ENCODE results near the gene PLPP1.
"Not testable (repeated sequence)": the region's sequence is repeated elsewhere in the genome, so short reads cannot be mapped to it uniquely, and the experiment has no call there.

PLPP1 gene

GRCh38 chr5:55544341-55544740 is 9.6 kb upstream of the PLPP1 start:
- DNase-seq = no peak

GRCh38 chr5:55541056-55541635 is 6.4 kb upstream of the PLPP1 start:
- no peak for DNase-seq

- DNase-seq = no peak
Measured at GRCh38 chr5:55540525-55540924, 5.8 kb upstream of the PLPP1 start.

- no peak for DNase-seq
Measured at GRCh38 chr5:55540024-55540423, 5.3 kb upstream of the PLPP1 start.

GRCh38 chr5:55538661-55539060 is 3.9 kb upstream of the PLPP1 start:
- no peak for DNase-seq

- DNase-seq = not testable (repeated sequence)
Measured at GRCh38 chr5:55537315-55537714, 2.6 kb upstream of the PLPP1 start.

GRCh38 chr5:55535199-55535905 is 588 bp upstream of the PLPP1 start:
- DNase-seq = no peak

- peak; percentile 64 for DNase-seq
Measured at GRCh38 chr5:55533521-55534435, 986 bp downstream of the PLPP1 start.

- no peak for DNase-seq
Measured at GRCh38 chr5:55530669-55531068, 4.1 kb downstream of the PLPP1 start.

GRCh38 chr5:55524816-55525215 is 9.9 kb downstream of the PLPP1 start:
- no peak for DNase-seq

- no peak for DNase-seq
Measured at GRCh38 chr5:55523293-55523692, 11.5 kb downstream of the PLPP1 start.

- no peak for DNase-seq
Measured at GRCh38 chr5:55521881-55522280, 12.9 kb downstream of the PLPP1 start.

GRCh38 chr5:55520117-55520839 is 14.5 kb downstream of the PLPP1 start:
- DNase-seq = no peak

GRCh38 chr5:55518831-55519390 is 15.9 kb downstream of the PLPP1 start:
- DNase-seq = no peak

GRCh38 chr5:55517804-55518203 is 17.0 kb downstream of the PLPP1 start:
- DNase-seq = no peak

GRCh38 chr5:55511010-55511409 is 23.8 kb downstream of the PLPP1 start:
- DNase-seq = no peak

- no peak for DNase-seq
Measured at GRCh38 chr5:55510523-55510880, 24.3 kb downstream of the PLPP1 start.

- no peak for DNase-seq
Measured at GRCh38 chr5:55509796-55510522, 24.8 kb downstream of the PLPP1 start.

- no peak for DNase-seq
Measured at GRCh38 chr5:55509097-55509496, 25.7 kb downstream of the PLPP1 start.

GRCh38 chr5:55507574-55507973 is 27.2 kb downstream of the PLPP1 start:
- DNase-seq = no peak

- DNase-seq = not testable (repeated sequence)
Measured at GRCh38 chr5:55505711-55506110, 29.1 kb downstream of the PLPP1 start.

- peak; percentile 18 for DNase-seq
Measured at GRCh38 chr5:55503917-55504316, 30.8 kb downstream of the PLPP1 start.

Data from NCI-H82 (cell line).